Uterus (tissue), 2 donors: ENCODE measurements around the gene GLP2R.

Experiments
- CTCF ChIP-seq, 4 experiments: fragments of 200-600 bp in 2 of 4; fragments of 450-650 bp in 2 of 4; sonication (generic) in 2 of 4; IDR thresholded peaks; one replicate each; pipeline ENCODE4 v1.5.1; 2016 to 2019; ENCODE audit warnings: antibody characterized with exemption in 4 of 4, mild to moderate bottlenecking in 2 of 4, moderate library complexity in 1 of 4
- POLR2A ChIP-seq, 2 donors: fragments of 450-650 bp; IDR thresholded peaks; one replicate each; pipeline ENCODE4 v1.6.1; 2016; ENCODE audit warnings: antibody characterized with exemption in 2 of 2, mild to moderate bottlenecking in 1 of 2, moderate library complexity in 1 of 2

DNA sequence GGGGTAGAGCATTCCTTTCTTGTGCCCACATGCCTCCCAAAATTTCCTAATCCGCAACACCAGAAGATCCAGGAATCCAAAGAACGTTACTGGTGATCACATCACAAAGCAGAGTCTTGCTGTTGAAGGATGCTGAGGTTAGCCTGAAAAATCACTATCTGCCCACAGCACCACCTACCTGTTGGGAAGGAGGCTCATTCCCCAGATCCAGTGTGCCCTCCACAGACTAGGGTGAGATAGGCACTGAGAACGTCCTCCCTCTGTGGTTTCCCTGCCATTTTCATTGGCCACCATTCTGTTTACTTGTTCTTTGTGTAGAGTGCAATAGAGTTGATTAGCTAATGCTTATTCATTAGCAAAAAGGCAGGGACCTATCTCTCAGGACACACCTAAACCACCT is 49.0 kb downstream of the GLP2R start:
- TF ChIP-seq CTCF (IDR thresholded peaks at IDR 0.05), result no peak
- TF ChIP-seq POLR2A (IDR thresholded peaks at IDR 0.05), result no peak
